ENCODE results near the gene SLC4A5. TPM values are rescaled to one million over a fixed set of nuclear protein-coding genes. Genes with fewer than 3 reads are reported as not detected.
"Not testable (repeated sequence)": the region's sequence is repeated elsewhere in the genome, so short reads cannot be mapped to it uniquely, and the experiment has no call there.

SLC4A5 gene
- total and polyA plus RNA-seq, 8 donors, result 0.12 to 4.8 (median 0.58) TPM; not detected in 1

DNA sequence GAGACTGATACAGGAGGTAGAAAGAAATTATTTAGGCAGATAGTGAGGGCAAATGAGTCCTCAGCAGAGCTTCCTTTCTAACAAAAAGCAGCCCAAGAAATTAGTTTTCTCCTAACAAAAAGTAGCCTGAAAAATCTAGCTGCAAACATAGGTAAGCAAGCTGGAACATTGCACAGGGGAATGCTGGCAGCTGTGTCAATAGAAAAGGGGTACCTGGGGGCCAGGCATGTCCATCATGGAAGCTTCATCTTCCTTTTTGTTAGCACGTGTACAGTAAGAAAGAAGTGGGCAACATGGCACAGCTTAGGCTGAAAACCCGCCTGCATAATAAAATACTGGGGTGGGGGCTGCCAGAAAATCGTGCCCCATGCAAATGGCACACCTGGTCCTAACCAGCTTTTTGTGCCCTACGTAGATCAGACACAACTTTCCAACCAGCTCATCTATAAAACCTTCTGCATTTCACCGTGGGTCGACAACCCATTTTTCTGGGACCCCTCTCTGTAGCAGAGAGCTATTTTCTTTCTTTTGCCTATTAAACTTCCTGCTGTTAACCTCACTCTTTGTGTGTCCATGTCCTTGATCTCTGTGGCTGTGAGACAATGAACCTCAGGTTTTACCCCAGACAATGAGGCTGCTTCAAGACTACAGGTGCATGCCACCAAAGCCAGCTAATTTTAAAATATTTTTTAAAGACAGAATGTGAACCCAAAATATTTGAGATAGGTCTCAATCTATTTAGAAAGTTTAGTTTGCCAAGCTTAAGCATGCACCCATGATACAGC is 151.4 kb downstream of the SLC4A5 start:
- Histone ChIP-seq H3K36me3 (no peaks in the 10 kb centered on the region), H3K4me1 (no peaks in the 10 kb centered on the region), H3K27me3 (no peaks in the 10 kb centered on the region), H3K9me3 (no peaks in the 10 kb centered on the region), H3K4me3 (no peak overlapping the region), H3K27ac (no peak overlapping the region)
- intact Hi-C loops (cut with DNase I; ENCODE audit: low total_unique reads), result no loop called here
- TF ChIP-seq POLR2A (IDR thresholded peaks at IDR 0.05) (no peak), EP300 (IDR thresholded peaks at IDR 0.05) (no peak), POLR2AphosphoS5 (IDR thresholded peaks at IDR 0.05) (no peak)
- TF ChIP-seq, protein P1, sequence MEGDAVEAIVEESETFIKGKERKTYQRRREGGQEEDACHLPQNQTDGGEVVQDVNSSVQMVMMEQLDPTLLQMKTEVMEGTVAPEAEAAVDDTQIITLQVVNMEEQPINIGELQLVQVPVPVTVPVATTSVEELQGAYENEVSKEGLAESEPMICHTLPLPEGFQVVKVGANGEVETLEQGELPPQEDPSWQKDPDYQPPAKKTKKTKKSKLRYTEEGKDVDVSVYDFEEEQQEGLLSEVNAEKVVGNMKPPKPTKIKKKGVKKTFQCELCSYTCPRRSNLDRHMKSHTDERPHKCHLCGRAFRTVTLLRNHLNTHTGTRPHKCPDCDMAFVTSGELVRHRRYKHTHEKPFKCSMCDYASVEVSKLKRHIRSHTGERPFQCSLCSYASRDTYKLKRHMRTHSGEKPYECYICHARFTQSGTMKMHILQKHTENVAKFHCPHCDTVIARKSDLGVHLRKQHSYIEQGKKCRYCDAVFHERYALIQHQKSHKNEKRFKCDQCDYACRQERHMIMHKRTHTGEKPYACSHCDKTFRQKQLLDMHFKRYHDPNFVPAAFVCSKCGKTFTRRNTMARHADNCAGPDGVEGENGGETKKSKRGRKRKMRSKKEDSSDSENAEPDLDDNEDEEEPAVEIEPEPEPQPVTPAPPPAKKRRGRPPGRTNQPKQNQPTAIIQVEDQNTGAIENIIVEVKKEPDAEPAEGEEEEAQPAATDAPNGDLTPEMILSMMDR (IDR thresholded peaks at IDR 0.05), result no peak
- 70 to 78% (median 76%) methylated on average over 6 of the region's 6 CpGs for WGBS, 5 donors
- no peak for DNase-seq

DNA sequence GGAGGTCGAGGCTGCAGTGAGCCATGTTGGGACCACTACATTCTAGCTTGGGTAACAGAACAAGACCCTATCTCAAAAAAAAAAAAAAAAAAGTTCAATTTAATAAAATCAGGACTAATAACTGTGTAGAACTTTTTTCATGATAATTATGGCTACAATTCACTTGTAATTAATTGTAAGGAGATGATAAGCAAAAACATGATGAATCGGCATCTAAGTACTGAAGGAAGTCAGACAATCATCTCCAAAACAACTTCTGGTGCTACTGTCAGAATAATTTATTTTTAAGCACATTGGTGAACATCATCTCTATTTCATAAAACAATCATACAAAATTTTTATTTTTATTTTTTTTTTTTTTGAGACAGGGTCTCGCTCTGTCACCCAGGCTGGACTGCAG is 154.5 kb downstream of the SLC4A5 start:
- no peak for DNase-seq
- Histone ChIP-seq H3K4me3 (no peak overlapping the region), H3K36me3 (no peaks in the 10 kb centered on the region), H3K27ac (no peak overlapping the region), H3K9me3 (no peaks in the 10 kb centered on the region), H3K27me3 (no peaks in the 10 kb centered on the region), H3K4me1 (no peaks in the 10 kb centered on the region)
- intact Hi-C loops (cut with DNase I; ENCODE audit: low total_unique reads), result no loop called here
- no peak for TF ChIP-seq POLR2A (IDR thresholded peaks at IDR 0.05)
- WGBS, 5 donors, result 89 to 94% (median 93%) methylated on average over 3 of the region's 3 CpGs

DNA sequence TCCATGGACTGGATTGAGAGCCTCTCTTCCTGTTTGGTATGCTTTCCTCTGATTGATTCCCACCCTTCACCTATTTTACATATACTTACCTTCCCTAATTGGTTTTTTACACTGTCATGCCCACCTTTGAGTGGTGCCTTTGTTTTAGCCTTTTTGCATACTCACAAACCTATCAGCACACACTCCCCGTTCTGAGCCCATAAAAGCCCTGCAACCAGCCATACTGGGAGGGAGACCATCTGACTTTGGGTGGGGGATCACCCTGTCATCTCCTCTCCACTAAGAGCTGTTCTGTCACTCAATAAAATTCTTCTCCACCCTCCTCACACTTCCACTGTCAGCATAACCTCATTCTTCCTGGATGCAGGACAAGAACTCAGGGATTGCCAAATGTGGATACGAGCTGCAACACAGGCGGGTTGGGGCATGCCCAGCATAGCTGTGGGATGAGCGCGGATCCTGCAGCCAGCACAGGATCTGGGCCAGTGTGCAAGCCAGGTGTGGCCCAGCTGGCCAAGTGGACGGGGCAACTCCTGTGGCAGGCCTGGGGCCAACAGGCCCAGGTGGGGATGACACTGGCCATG is 155.1 kb downstream of the SLC4A5 start:
- no peak for DNase-seq
- Histone ChIP-seq H3K4me1 (no peaks in the 10 kb centered on the region), H3K36me3 (no peaks in the 10 kb centered on the region), H3K4me3 (no peak overlapping the region), H3K27ac (no peak overlapping the region), H3K27me3 (no peaks in the 10 kb centered on the region), H3K9me3 (no peaks in the 10 kb centered on the region)
- intact Hi-C loops (cut with DNase I; ENCODE audit: low total_unique reads), result no loop called here
- TF ChIP-seq EP300 (IDR thresholded peaks at IDR 0.05), result no peak
- TF ChIP-seq, protein P1 (IDR thresholded peaks at IDR 0.05), result no peak
- TF ChIP-seq POLR2AphosphoS5 (IDR thresholded peaks at IDR 0.05), result no peak
- TF ChIP-seq POLR2A (IDR thresholded peaks at IDR 0.05), result no peak
- WGBS, 5 donors, result 77 to 95% (median 92%) methylated on average over 6 of the region's 6 CpGs

DNA sequence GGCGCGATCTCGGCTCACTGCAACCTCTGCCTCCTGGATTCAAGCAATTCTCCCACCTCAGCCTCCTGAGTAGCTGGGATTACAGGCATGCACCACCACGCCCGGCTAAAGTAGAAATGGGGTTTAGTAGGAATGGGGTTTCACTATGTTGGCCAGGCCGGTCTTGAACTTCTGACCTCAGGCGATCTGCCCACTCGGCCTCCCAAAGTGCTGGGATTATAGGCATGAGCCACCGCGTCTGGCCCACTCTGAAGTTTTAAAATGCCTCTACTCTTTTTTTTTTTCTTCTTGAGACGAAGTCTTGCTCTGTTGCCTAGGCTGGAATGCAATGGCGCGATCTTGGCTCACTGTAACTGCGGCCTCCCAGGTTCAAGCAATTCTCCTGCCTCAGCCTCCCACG is 156.5 kb downstream of the SLC4A5 start:
- H3K36me3 ChIP-seq; H3K4me3 ChIP-seq; H3K27me3 ChIP-seq; intact Hi-C loops (cut with DNase I; ENCODE audit: low total_unique reads); H3K4me1 ChIP-seq; H3K9me3 ChIP-seq; DNase-seq: not testable (repeated sequence)
- 93 to 96% (median 95%) methylated on average over 15 of the region's 15 CpGs for WGBS, 5 donors
- peak overlapping the region in 2 of 5 donors; percentile 64 to 71 for H3K27ac ChIP-seq

DNA sequence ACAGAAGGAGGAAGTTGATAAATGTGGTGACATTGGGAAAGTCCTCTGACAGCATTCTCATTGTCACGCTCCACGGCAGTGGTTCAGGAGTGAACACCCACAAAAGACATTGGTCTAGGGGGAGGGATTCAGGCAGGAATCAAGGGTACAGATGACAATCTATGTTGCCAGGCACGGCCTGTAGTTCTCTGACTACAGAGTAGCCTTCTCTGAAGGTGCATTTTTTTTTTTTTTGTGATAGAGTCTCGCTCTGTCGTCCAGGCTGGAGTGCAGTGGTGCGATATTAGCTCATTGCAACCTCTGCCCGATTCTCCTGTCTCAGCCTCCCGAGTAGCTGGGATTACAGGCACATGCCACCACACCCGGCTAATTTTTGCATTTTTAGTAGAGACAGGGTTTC is 157.2 kb downstream of the SLC4A5 start:
- no peaks in the 10 kb centered on the region for H3K36me3 ChIP-seq
- intact Hi-C loops (cut with DNase I; ENCODE audit: low total_unique reads), result no loop called here
- WGBS, 5 donors, result 65 to 77% (median 75%) methylated on average over 9 of the region's 9 CpGs
- H3K4me1 ChIP-seq, result no peaks in the 10 kb centered on the region
- no peak for TF ChIP-seq POLR2A (IDR thresholded peaks at IDR 0.05)
- TF ChIP-seq, protein P1 (IDR thresholded peaks at IDR 0.05), result no peak
- no peak for TF ChIP-seq EP300 (IDR thresholded peaks at IDR 0.05)
- no peak for TF ChIP-seq POLR2AphosphoS5 (IDR thresholded peaks at IDR 0.05)
- DNase-seq, result peak in 1 of 2 donors; percentile 47
- H3K27me3 ChIP-seq, result no peaks in the 10 kb centered on the region
- no peak overlapping the region for H3K4me3 ChIP-seq
- no peaks in the 10 kb centered on the region for H3K9me3 ChIP-seq
- H3K27ac ChIP-seq, result peak overlapping the region in 3 of 5 donors; percentile 25 to 71 (median 64)
